ENCODE measurements around the gene TSHZ3. TPM values are rescaled to one million over a fixed set of nuclear protein-coding genes. Genes with fewer than 3 reads are reported as not detected.

The TSHZ3 gene
- total and polyA plus RNA-seq, 2 experiments from 2014 or later, result 19.6 to 24.0 TPM

DNA sequence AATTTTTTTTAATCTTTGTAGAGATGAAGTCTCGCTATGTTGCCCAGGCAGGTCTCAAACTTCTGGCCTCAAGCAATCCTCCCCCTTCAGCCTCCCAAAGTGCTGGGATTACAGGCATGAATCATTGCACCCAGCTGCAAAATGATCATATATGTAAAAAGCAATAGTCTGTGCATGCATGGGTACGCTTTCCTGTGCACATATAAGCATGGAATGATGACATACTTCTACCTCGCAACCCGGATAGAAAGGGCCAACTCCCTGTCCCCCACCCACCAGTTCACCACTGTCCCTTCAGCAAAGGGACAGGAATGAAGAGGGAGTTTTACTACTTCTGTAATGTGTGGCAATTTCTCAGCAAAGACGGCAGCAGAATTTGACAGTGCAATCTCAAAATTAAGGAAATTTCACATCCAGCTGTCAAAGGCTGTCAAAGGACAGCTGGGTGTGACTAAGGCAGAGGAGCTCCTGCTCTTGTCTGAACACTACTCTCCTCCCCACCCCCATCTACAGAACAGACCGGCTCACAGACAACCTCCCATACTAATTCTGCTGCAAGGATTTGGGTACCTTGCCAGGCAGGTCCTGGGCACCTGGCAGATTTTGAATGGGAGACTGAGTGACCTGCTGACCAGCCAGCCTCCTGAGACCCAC lies 95.6 kb downstream of the TSHZ3 start:
- Histone ChIP-seq H3K79me2 (ENCODE audit: insufficient read depth) (no peaks in the 10 kb centered on the region), H3K4me3 (no peak overlapping the region), H3K27ac (no peak overlapping the region), H3F3A (ENCODE audit: insufficient read depth) (no peaks in the 10 kb centered on the region), H4K20me1 (ENCODE audit: insufficient read depth) (no peaks in the 10 kb centered on the region), H3K9ac (no peak overlapping the region), H3K4me2 (ENCODE audit: unreplicated experiment) (no peak overlapping the region), H3K9me3 (ENCODE audit: low read depth) (no peaks in the 10 kb centered on the region), H3K27me3 (replicated peaks; ENCODE audit: insufficient read depth) (no peaks in the 10 kb centered on the region), H3K4me1 (ENCODE audit: insufficient read depth) (no peaks in the 10 kb centered on the region), H2AFZ (no peak overlapping the region), H3K9me2 (ENCODE audit: insufficient read depth) (no peaks in the 10 kb centered on the region), H3K36me3 (ENCODE audit: low read depth) (no peaks in the 10 kb centered on the region)
- TF ChIP-seq EZH2phosphoT487 (IDR thresholded peaks at IDR 0.05; ENCODE audit: insufficient read depth, low read depth) (no peak), EZH2 (IDR thresholded peaks at IDR 0.05; ENCODE audit: insufficient read depth, poor library complexity, severe bottlenecking) (no peak)
- 78 to 80% methylated on average over 6 of the region's 6 CpGs for WGBS, 2 experiments (ENCODE audit: low coverage in 1 of 2, low lambda C conversion rate in 2 of 2, missing lambda C conversion rate in 2 of 2)
- in situ Hi-C loops (cut with MboI), result no loop called here
- DNase-seq, result no peak

DNA sequence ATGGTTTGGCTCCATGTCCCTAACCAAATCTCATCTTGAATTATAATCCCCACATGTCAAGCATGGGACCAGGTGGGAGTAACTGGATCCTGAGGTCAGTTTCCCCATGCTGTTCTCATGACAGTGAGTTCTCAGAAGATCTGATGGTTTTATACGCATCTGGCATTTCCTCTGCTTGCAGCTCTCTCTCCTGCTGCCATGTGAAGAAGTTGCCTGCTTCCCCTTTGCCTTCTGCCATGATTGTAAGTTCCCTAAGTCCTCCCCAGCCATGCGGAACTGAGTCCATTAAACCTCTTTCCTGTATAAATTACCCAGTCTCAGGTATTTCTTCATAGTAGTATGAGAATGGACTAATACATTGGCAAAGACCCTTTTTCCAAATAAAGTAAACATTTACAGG lies 96.8 kb downstream of the TSHZ3 start:
- Histone ChIP-seq H4K20me1 (ENCODE audit: insufficient read depth) (no peaks in the 10 kb centered on the region), H3K27me3 (replicated peaks; ENCODE audit: insufficient read depth) (no peaks in the 10 kb centered on the region), H3K9me2 (ENCODE audit: insufficient read depth) (no peaks in the 10 kb centered on the region), H3F3A (ENCODE audit: insufficient read depth) (no peaks in the 10 kb centered on the region), H3K79me2 (ENCODE audit: insufficient read depth) (no peaks in the 10 kb centered on the region), H3K4me3 (no peak overlapping the region), H3K27ac (no peak overlapping the region), H3K9ac (no peak overlapping the region), H2AFZ (no peak overlapping the region), H3K9me3 (ENCODE audit: low read depth) (no peaks in the 10 kb centered on the region), H3K4me1 (ENCODE audit: insufficient read depth) (no peaks in the 10 kb centered on the region), H3K4me2 (ENCODE audit: unreplicated experiment) (no peak overlapping the region), H3K36me3 (ENCODE audit: low read depth) (no peaks in the 10 kb centered on the region)
- in situ Hi-C loops (cut with MboI), result no loop called here
- TF ChIP-seq EZH2phosphoT487 (IDR thresholded peaks at IDR 0.05; ENCODE audit: insufficient read depth, low read depth) (no peak), EZH2 (IDR thresholded peaks at IDR 0.05; ENCODE audit: insufficient read depth, poor library complexity, severe bottlenecking) (no peak)
- no peak for DNase-seq
- WGBS, 2 experiments (ENCODE audit: low coverage in 1 of 2, low lambda C conversion rate in 2 of 2, missing lambda C conversion rate in 2 of 2), result 96 to 98% methylated on average over 2 of the region's 2 CpGs

DNA sequence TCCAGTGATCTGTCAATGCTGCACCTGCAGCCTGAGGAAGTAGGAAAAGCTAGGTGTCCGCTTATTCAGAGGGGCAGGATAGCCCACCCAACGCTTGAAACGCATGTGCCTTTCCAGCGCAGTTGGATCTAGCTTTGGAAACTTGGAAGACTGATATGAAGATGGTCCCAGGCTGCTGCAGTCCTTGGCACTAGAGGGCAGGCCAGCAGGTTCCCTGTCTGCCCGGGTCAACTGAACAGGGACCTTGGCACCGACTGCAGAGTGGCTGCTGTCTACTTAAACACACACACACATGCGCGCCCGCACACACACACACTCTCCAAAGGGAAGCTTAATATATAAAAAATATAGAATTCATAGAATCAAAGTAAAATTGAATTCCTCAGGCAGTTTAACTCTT lies 100.0 kb downstream of the TSHZ3 start:
- H3K4me2 ChIP-seq (ENCODE audit: unreplicated experiment), result no peak overlapping the region
- H3K4me3 ChIP-seq, result no peak overlapping the region
- TF ChIP-seq EZH2phosphoT487 (IDR thresholded peaks at IDR 0.05; ENCODE audit: insufficient read depth, low read depth) (no peak), EZH2 (IDR thresholded peaks at IDR 0.05; ENCODE audit: insufficient read depth, poor library complexity, severe bottlenecking) (no peak)
- no peak overlapping the region for H2AFZ ChIP-seq
- no peaks in the 10 kb centered on the region for H3K9me2 ChIP-seq (ENCODE audit: insufficient read depth)
- H3K9ac ChIP-seq, result no peak overlapping the region
- H3K9me3 ChIP-seq (ENCODE audit: low read depth), result no peaks in the 10 kb centered on the region
- H3K27ac ChIP-seq, result no peak overlapping the region
- no peak for DNase-seq
- no peaks in the 10 kb centered on the region for H3K79me2 ChIP-seq (ENCODE audit: insufficient read depth)
- H3K4me1 ChIP-seq (ENCODE audit: insufficient read depth), result no peaks in the 10 kb centered on the region
- H4K20me1 ChIP-seq (ENCODE audit: insufficient read depth), result no peaks in the 10 kb centered on the region
- no peaks in the 10 kb centered on the region for H3K27me3 ChIP-seq (replicated peaks; ENCODE audit: insufficient read depth)
- no peaks in the 10 kb centered on the region for H3K36me3 ChIP-seq (ENCODE audit: low read depth)
- 88 to 89% methylated on average over 9 of the region's 9 CpGs for WGBS, 2 experiments (ENCODE audit: low coverage in 1 of 2, low lambda C conversion rate in 2 of 2, missing lambda C conversion rate in 2 of 2)
- H3F3A ChIP-seq (ENCODE audit: insufficient read depth), result no peaks in the 10 kb centered on the region
- in situ Hi-C loops (cut with MboI), result no loop called here

DNA sequence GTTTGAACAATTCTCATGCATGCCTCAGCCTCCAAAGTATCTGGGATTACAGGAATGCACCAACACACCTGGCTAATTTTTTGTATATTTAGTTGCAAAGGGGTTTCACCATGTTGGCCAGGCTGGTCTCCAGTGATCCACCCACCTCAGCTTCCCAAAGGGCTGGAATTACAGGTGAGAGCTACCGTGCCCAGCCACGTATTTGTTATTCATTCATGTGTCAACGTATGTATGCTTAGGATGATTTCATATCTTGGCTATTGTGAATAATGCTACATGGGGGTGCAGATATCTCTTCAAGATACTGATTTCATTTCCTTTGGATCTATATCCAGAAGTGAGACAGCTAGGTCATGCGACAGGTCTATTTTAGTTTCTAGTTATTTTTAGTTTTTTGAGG lies 113.4 kb downstream of the TSHZ3 start:
- TF ChIP-seq EZH2 (IDR thresholded peaks at IDR 0.05; ENCODE audit: insufficient read depth, poor library complexity, severe bottlenecking), result no peak
- no peak for TF ChIP-seq EZH2phosphoT487 (IDR thresholded peaks at IDR 0.05; ENCODE audit: insufficient read depth, low read depth)
- peaks cover 3% of the 10 kb centered on the region; the same call in 1 of the 2 replicates for H3K36me3 ChIP-seq (ENCODE audit: low read depth)
- no peak overlapping the region for H3K9ac ChIP-seq
- H3K9me3 ChIP-seq (ENCODE audit: low read depth), result no peaks in the 10 kb centered on the region
- H3K79me2 ChIP-seq (ENCODE audit: insufficient read depth), result no peaks in the 10 kb centered on the region
- WGBS, 2 experiments (ENCODE audit: low coverage in 1 of 2, low lambda C conversion rate in 2 of 2, missing lambda C conversion rate in 2 of 2), result 93 to 98% methylated on average over 4 of the region's 4 CpGs
- H3K27me3 ChIP-seq (replicated peaks; ENCODE audit: insufficient read depth), result no peaks in the 10 kb centered on the region
- H3K4me1 ChIP-seq (ENCODE audit: insufficient read depth), result peaks cover 25% of the 10 kb centered on the region
- no peak overlapping the region for H3K27ac ChIP-seq
- H3F3A ChIP-seq (ENCODE audit: insufficient read depth), result peaks cover 36% of the 10 kb centered on the region
- no peaks in the 10 kb centered on the region for H4K20me1 ChIP-seq (ENCODE audit: insufficient read depth)
- H3K9me2 ChIP-seq (ENCODE audit: insufficient read depth), result no peaks in the 10 kb centered on the region
- H3K4me3 ChIP-seq, result no peak overlapping the region
- H3K4me2 ChIP-seq (ENCODE audit: unreplicated experiment), result no peak overlapping the region
- DNase-seq, result no peak
- no peak overlapping the region for H2AFZ ChIP-seq
- in situ Hi-C loops (cut with MboI), result no loop called here

All from GM23248 (cell line).